Endothelial cell of umbilical vein (primary cell): ENCODE measurements around the gene TMC3. TPM values are rescaled to one million over a fixed set of nuclear protein-coding genes. Genes with fewer than 3 reads are reported as not detected.

Experiments
- BruUV-seq: library from RNA; stranded (reverse); fragments of 400-500 nt; replicated peaks from 2 replicates; lab custom pipeline; 2021; lab: Mats Ljungman, UMichigan
- CTCF ChIA-PET: fragments of 300-600, 350-600 bp; sonication (Branson Sonifier 250); formaldehyde crosslinking; loops from one replicate; lab custom pipeline; 2021; ENCODE audit warnings: antibody characterized with exemption, inconsistent platforms; lab: Charles Lee
- POLR2A ChIA-PET: fragments of 300-600, 350-600 bp; sonication (Branson Sonifier 250); formaldehyde crosslinking; loops from one replicate; lab custom pipeline; 2021; ENCODE audit warnings: antibody characterized with exemption, inconsistent platforms; lab: Charles Lee
- DNase-seq: peaks from one replicate; pipeline ENCODE4 v3.0.0-alpha.2; 2011; ENCODE audit warnings: low read depth, low spot score
- FAIRE-seq: peaks from 2 replicates; lab custom pipeline; 2011; peaks lifted over from hg19 to GRCh38; lab: Jason Lieb, UNC
- H2AFZ ChIP-seq: 2 replicates; pipeline ENCODE4 v1.6.0; 2012; ENCODE audit warnings: low read depth, low read length, control low read depth, inconsistent platforms
- H3K27ac ChIP-seq: 2 replicates; pipeline ENCODE4 v1.5.1; 2011; ENCODE audit warnings: low read depth, mild to moderate bottlenecking, control low read depth, low read length, moderate library complexity; ENCODE audit not compliant: insufficient read depth
- H3K27me3 ChIP-seq, 2 experiments: 2 replicates each; pipeline versions ENCODE4 v1.6.0 to v1.6.1; 2011; ENCODE audit warnings: low read length in 2 of 2, mixed read lengths in 1 of 2; ENCODE audit not compliant: control insufficient read depth in 2 of 2, insufficient read depth in 2 of 2
- H3K36me3 ChIP-seq, 2 experiments: 2 replicates in 1 of 2; 3 replicates in 1 of 2; pipeline ENCODE4 v1.5.1; 2011; ENCODE audit warnings: low read length in 2 of 2, mild to moderate bottlenecking in 1 of 2, moderate library complexity in 1 of 2; ENCODE audit not compliant: control insufficient read depth in 2 of 2, insufficient read depth in 2 of 2; ENCODE audit errors: extremely low read depth in 1 of 2
- H3K4me1 ChIP-seq: 3 replicates; pipeline ENCODE4 v1.5.1; 2011; ENCODE audit warnings: mild to moderate bottlenecking, low read length; ENCODE audit not compliant: control insufficient read depth, insufficient read depth; ENCODE audit errors: extremely low read depth
- H3K4me2 ChIP-seq: 2 replicates; pipeline ENCODE4 v1.6.1; 2011; ENCODE audit warnings: low read length, control low read depth, mixed read lengths; ENCODE audit not compliant: insufficient read depth
- H3K4me3 ChIP-seq, 3 experiments: fragments of 200-600 bp in 1 of 3; sonication (generic), shearing (Covaris generic) in 1 of 3; replicated peaks in 1 of 3; 2 replicates each; pipeline ENCODE4 v1.5.1; 2011 to 2016; ENCODE audit warnings: control low read depth in 3 of 3, low read length in 3 of 3, mild to moderate bottlenecking in 2 of 3, inconsistent platforms in 1 of 3, low read depth in 1 of 3, moderate library complexity in 1 of 3; ENCODE audit not compliant: insufficient read depth in 1 of 3
- H3K79me2 ChIP-seq: 2 replicates; pipeline ENCODE4 v1.6.0; 2012; ENCODE audit warnings: low read length, inconsistent platforms; ENCODE audit not compliant: control insufficient read depth, insufficient read depth
- H3K9ac ChIP-seq: replicated peaks from 2 replicates; pipeline ENCODE3; 2011; ENCODE audit warnings: low read length, control low read depth; ENCODE audit not compliant: insufficient read depth; ENCODE audit errors: extremely low read depth
- H3K9me1 ChIP-seq: replicated peaks from 3 replicates; pipeline ENCODE4 v1.6.0; 2011; ENCODE audit warnings: mild to moderate bottlenecking, low read length; ENCODE audit not compliant: control insufficient read depth, insufficient read depth; ENCODE audit errors: extremely low read depth
- H3K9me3 ChIP-seq: replicated peaks from 2 replicates; pipeline ENCODE4 v1.5.1; 2012; ENCODE audit warnings: low read length, inconsistent platforms; ENCODE audit not compliant: control insufficient read depth, insufficient read depth
- H4K20me1 ChIP-seq: replicated peaks from 2 replicates; pipeline ENCODE3; 2011; ENCODE audit warnings: mild to moderate bottlenecking, low read length; ENCODE audit not compliant: control insufficient read depth, insufficient read depth; ENCODE audit errors: extremely low read depth
- EZH2 ChIP-seq: IDR thresholded peaks from 2 replicates; pipeline ENCODE4 v1.6.1; 2012; ENCODE audit warnings: borderline replicate concordance, low read depth, mild to moderate bottlenecking, moderate library complexity, low read length, inconsistent platforms; ENCODE audit not compliant: severe bottlenecking
- JUN ChIP-seq: IDR thresholded peaks from 2 replicates; pipeline ENCODE4 v1.6.1; 2011; ENCODE audit warnings: borderline replicate concordance, low read depth; ENCODE audit not compliant: insufficient read length, insufficient read depth
- MYC ChIP-seq: IDR thresholded peaks from one replicate; pipeline ENCODE4 v1.6.1; 2011; ENCODE audit warnings: mild to moderate bottlenecking, low read depth, low read length
- POLR2AphosphoS5 ChIP-seq: IDR thresholded peaks from 2 replicates; pipeline ENCODE4 v1.6.1; 2012; ENCODE audit warnings: low read depth, mild to moderate bottlenecking, control low read depth, low read length, moderate library complexity; ENCODE audit not compliant: insufficient read depth
- dilution Hi-C: fragments of 300-500 bp; cut with MboI; formaldehyde crosslinking; loops from one replicate; pipeline ENCODE4 v1.15.0; 2019; ENCODE audit warnings: low sequenced_read_pairs; ENCODE audit not compliant: extremely low pct_ligation_motif_present
- intact Hi-C: fragments of 100-400 bp; cut with micrococcal nuclease; formaldehyde crosslinking; loops from one replicate; pipeline ENCODE4 v1.10.0; 2022
- polyA plus RNA-seq, 4 experiments: library from polyadenylated mRNA; depleted of rRNA in 3 of 4; stranded (reverse) in 3 of 4; unstranded in 1 of 4; fragments of >200 nt; gene quantifications; 2 replicates each; pipeline versions ENCODE4 v1.2.1 to v1.2.3, GENCODE V29; 2011 to 2012; ENCODE audit warnings: missing spikeins in 1 of 4
- total RNA-seq: library from RNA; stranded (reverse); gene quantifications from 2 replicates; pipeline ENCODE4 v1.2.3, GENCODE V29; 2021
- TF ChIP-seq, protein P1 (sequence below): IDR thresholded peaks from 2 replicates; pipeline ENCODE4 v1.6.1; 2011; ENCODE audit not compliant: insufficient read depth, insufficient read length
- TF ChIP-seq, protein P2 (sequence below), 2 donors: IDR thresholded peaks; 1 replicate in 1 of 2; 2 replicates in 1 of 2; pipeline ENCODE4 v1.5.1; 2011; ENCODE audit warnings: low read length in 2 of 2, mild to moderate bottlenecking in 2 of 2, moderate library complexity in 2 of 2, control low read depth in 1 of 2, inconsistent platforms in 1 of 2, low read depth in 1 of 2; ENCODE audit not compliant: insufficient read depth in 1 of 2; ENCODE audit errors: extremely low read depth in 1 of 2

The TMC3 gene
- total and polyA plus RNA-seq, 2 donors (not counting 3 experiments of a cell fraction or from before 2014, with no cell fraction given): not detected

DNA sequence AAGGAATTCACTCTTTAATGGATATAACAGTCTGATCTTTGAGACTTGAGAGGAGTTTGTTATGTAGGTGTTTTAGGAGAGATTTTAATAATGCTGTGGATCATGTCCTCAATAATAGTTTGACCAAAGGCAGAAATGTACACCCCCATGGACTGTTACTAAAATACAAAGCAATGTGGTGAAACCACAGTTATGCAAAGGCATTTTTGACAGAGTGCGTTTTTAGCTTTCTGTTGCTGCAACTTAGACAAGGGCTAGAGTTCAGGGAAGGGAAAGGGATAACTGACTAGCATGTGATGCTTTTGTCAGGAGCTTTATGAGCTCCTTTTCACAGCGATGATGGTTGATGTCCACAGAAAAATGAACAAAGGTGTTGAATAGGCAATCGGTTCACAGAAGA is 46.5 kb downstream of the TMC3 start:
- Histone ChIP-seq H3K4me3 (no peak overlapping the region), H3K9me1 (no peaks in the 10 kb centered on the region), H3K79me2 (no peaks in the 10 kb centered on the region), H3K36me3 (no peaks in the 10 kb centered on the region), H3K27me3 (peaks cover 0 to 6% of the 10 kb centered on the region in 2 experiments), H3K4me2 (no peak overlapping the region), H3K9me3 (no peaks in the 10 kb centered on the region), H3K27ac (no peak overlapping the region), H3K4me1 (peaks cover 8% of the 10 kb centered on the region), H3K9ac (no peak overlapping the region), H2AFZ (no peak overlapping the region), H4K20me1 (no peaks in the 10 kb centered on the region)
- POLR2A ChIA-PET: no interaction called here
- no peak for DNase-seq
- no peak for FAIRE-seq
- dilution Hi-C loops: no loop called here
- no TSS peak for BruUV-seq
- intact Hi-C loops: no loop called here
- TF ChIP-seq MYC (no peak), POLR2AphosphoS5 (no peak), JUN (no peak), EZH2 (no peak)
- TF ChIP-seq, protein P1, sequence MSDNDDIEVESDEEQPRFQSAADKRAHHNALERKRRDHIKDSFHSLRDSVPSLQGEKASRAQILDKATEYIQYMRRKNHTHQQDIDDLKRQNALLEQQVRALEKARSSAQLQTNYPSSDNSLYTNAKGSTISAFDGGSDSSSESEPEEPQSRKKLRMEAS: no peak
- TF ChIP-seq, protein P2, sequence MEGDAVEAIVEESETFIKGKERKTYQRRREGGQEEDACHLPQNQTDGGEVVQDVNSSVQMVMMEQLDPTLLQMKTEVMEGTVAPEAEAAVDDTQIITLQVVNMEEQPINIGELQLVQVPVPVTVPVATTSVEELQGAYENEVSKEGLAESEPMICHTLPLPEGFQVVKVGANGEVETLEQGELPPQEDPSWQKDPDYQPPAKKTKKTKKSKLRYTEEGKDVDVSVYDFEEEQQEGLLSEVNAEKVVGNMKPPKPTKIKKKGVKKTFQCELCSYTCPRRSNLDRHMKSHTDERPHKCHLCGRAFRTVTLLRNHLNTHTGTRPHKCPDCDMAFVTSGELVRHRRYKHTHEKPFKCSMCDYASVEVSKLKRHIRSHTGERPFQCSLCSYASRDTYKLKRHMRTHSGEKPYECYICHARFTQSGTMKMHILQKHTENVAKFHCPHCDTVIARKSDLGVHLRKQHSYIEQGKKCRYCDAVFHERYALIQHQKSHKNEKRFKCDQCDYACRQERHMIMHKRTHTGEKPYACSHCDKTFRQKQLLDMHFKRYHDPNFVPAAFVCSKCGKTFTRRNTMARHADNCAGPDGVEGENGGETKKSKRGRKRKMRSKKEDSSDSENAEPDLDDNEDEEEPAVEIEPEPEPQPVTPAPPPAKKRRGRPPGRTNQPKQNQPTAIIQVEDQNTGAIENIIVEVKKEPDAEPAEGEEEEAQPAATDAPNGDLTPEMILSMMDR (IDR thresholded peaks at IDR 0.05; ENCODE audit: extremely low read depth in 1 of 2, insufficient read depth in 1 of 2, low read depth in 1 of 2, low read length in 2 of 2): no peak
- CTCF ChIA-PET: interaction anchor here (1.0 to 3.2 kb wide), 3 partner anchors 9 to 62 kb away, joined by 5 to 21 read pairs (median 6); no protein-coding TSS in a partner anchor
